Measurements from ENCODE around the gene ARHGEF19. TPM values are rescaled to one million over a fixed set of nuclear protein-coding genes. Genes with fewer than 3 reads are reported as not detected.
"Not testable (repeated sequence)": the region's sequence is repeated elsewhere in the genome, so short reads cannot be mapped to it uniquely, and the experiment has no call there.

Gene ARHGEF19
- total RNA-seq, 2 experiments from 2014 or later, result 5.7 to 6.0 TPM

- ChIA-PET POLR2A (no interaction called here), CTCF (no interaction called here)
These were observed 3.2 kb downstream of the ARHGEF19 start for GRCh38 chr1:16209132-16209846.

- CTCF ChIA-PET, result no interaction called here
- POLR2A ChIA-PET, result no interaction called here
These were observed 4.0 kb downstream of the ARHGEF19 start for GRCh38 chr1:16208270-16208987.

- POLR2A ChIA-PET, result interaction anchor here (0.6 to 1.4 kb wide), 5 partner anchors 9 to 181 kb away, joined by 3 to 10 read pairs (median 4); partner anchors contain the start of gene CPLANE2
- CTCF ChIA-PET, result interaction anchor here (1.0 to 1.3 kb wide), 2 partner anchors 10 to 36 kb away, joined by 3 to 4 read pairs; no protein-coding TSS in a partner anchor
These were observed 4.9 kb downstream of the ARHGEF19 start for GRCh38 chr1:16207318-16208269.

GRCh38 chr1:16206547-16207317 is 5.7 kb downstream of the ARHGEF19 start:
- POLR2A ChIA-PET, result interaction anchor here (0.6 to 1.4 kb wide), 5 partner anchors 10 to 181 kb away, joined by 3 to 10 read pairs (median 4); partner anchors contain the start of gene CPLANE2

GRCh38 chr1:16205891-16206546 is 6.4 kb downstream of the ARHGEF19 start:
- ChIA-PET POLR2A (no interaction called here), CTCF (interaction anchor here (1.3 kb wide), 1 partner anchor 38 kb away, joined by 4 read pairs; no protein-coding TSS in a partner anchor)

More at GRCh38 chr1:16206547-16207317, 5.7 kb downstream of the ARHGEF19 start:
- CTCF ChIA-PET, result interaction anchor here (1.0 to 1.3 kb wide), 2 partner anchors 11 to 37 kb away, joined by 3 to 4 read pairs; no protein-coding TSS in a partner anchor

GRCh38 chr1:16205334-16205671 is 7.1 kb downstream of the ARHGEF19 start:
- POLR2A ChIA-PET, result no interaction called here
- CTCF ChIA-PET, result interaction anchor here (1.3 to 2.1 kb wide), 2 partner anchors 33 to 39 kb away, joined by 4 to 6 read pairs; no protein-coding TSS in a partner anchor

- POLR2A ChIA-PET, result no interaction called here
- CTCF ChIA-PET, result interaction anchor here (1.3 to 2.1 kb wide), 2 partner anchors 33 to 40 kb away, joined by 4 to 6 read pairs; no protein-coding TSS in a partner anchor
These were observed 7.7 kb downstream of the ARHGEF19 start for GRCh38 chr1:16204634-16205333.

GRCh38 chr1:16204216-16204615 is 8.2 kb downstream of the ARHGEF19 start:
- POLR2A ChIA-PET, result no interaction called here
- CTCF ChIA-PET, result interaction anchor here (1.3 to 2.1 kb wide), 2 partner anchors 34 to 40 kb away, joined by 4 to 6 read pairs; no protein-coding TSS in a partner anchor

- POLR2A ChIA-PET, result no interaction called here
- CTCF ChIA-PET, result interaction anchor here (2.1 kb wide), 1 partner anchor 41 kb away, joined by 6 read pairs; no protein-coding TSS in a partner anchor
These were observed 8.9 kb downstream of the ARHGEF19 start for GRCh38 chr1:16203550-16203949.

GRCh38 chr1:16202281-16203210 is 9.9 kb downstream of the ARHGEF19 start:
- ChIA-PET CTCF (interaction anchor here (1.5 kb wide), 1 partner anchor 42 kb away, joined by 4 read pairs; no protein-coding TSS in a partner anchor), POLR2A (no interaction called here)

- ChIA-PET POLR2A (no interaction called here), CTCF (interaction anchor here (0.6 to 1.1 kb wide), 4 partner anchors 49 to 127 kb away, joined by 3 to 4 read pairs (median 4); no protein-coding TSS in a partner anchor)
These were observed 12.8 kb downstream of the ARHGEF19 start for GRCh38 chr1:16199700-16200099.

GRCh38 chr1:16199157-16199501 is 13.3 kb downstream of the ARHGEF19 start:
- POLR2A ChIA-PET, result no interaction called here
- CTCF ChIA-PET, result interaction anchor here (1.1 kb wide), 1 partner anchor 120 kb away, joined by 3 read pairs; no protein-coding TSS in a partner anchor

GRCh38 chr1:16198444-16199156 is 13.9 kb downstream of the ARHGEF19 start:
- ChIA-PET POLR2A (no interaction called here), CTCF (interaction anchor here (1.1 kb wide), 1 partner anchor 120 kb away, joined by 3 read pairs; no protein-coding TSS in a partner anchor)

GRCh38 chr1:16196874-16197273 is 15.6 kb downstream of the ARHGEF19 start:
- POLR2A ChIA-PET, result interaction anchor here (0.6 kb wide), 1 partner anchor 1012 kb away, joined by 3 read pairs; no protein-coding TSS in a partner anchor
- CTCF ChIA-PET, result interaction anchor here (0.6 kb wide), 1 partner anchor 63 kb away, joined by 3 read pairs; no protein-coding TSS in a partner anchor

GRCh38 chr1:16196139-16196538 is 16.3 kb downstream of the ARHGEF19 start:
- POLR2A ChIA-PET, CTCF ChIA-PET: not testable (repeated sequence)

- ChIA-PET CTCF (no interaction called here), POLR2A (no interaction called here)
These were observed 16.9 kb downstream of the ARHGEF19 start for GRCh38 chr1:16195518-16195905.

Measured in activated CD8-positive, alpha-beta memory T cell treated with anti-CD3 and anti-CD28 coated beads for 36 hours (primary cell).